SK-N-SH (cell line): ENCODE results near the gene ISLR2. TPM values are rescaled to one million over a fixed set of nuclear protein-coding genes. Genes with fewer than 3 reads are reported as not detected.

Experiments
- EZH2phosphoT487 ChIP-seq: fragments of 200-600 bp; sonication (generic); IDR thresholded peaks from 2 replicates; pipeline ENCODE4 v1.6.1; 2017; ENCODE audit warnings: low read depth, mixed run types, mild to moderate bottlenecking, antibody characterized with exemption, moderate library complexity, borderline replicate concordance
- FOXM1 ChIP-seq: IDR thresholded peaks from 2 replicates; pipeline ENCODE4 v1.4.0; 2012; ENCODE audit warnings: low read depth, mild to moderate bottlenecking
- GATA2 ChIP-seq: sonication (generic); formaldehyde crosslinking; IDR thresholded peaks from 2 replicates; pipeline ENCODE4 v1.5.0; 2020; ENCODE audit warnings: mild to moderate bottlenecking, missing genetic modification reagents
- NRF1 ChIP-seq: IDR thresholded peaks from 2 replicates; pipeline ENCODE4 v1.6.1; 2012; ENCODE audit warnings: low read depth, mild to moderate bottlenecking, low read length
- POLR2AphosphoS5 ChIP-seq: IDR thresholded peaks from 2 replicates; pipeline ENCODE4 v1.6.1; 2012; ENCODE audit warnings: low read depth, low read length
- SIN3A ChIP-seq: IDR thresholded peaks from 2 replicates; pipeline ENCODE4 v1.6.1; 2012; ENCODE audit warnings: low read depth, mild to moderate bottlenecking, low read length, moderate library complexity, borderline replicate concordance
- SMC3 ChIP-seq: IDR thresholded peaks from 2 replicates; pipeline ENCODE4 v1.6.1; 2012; ENCODE audit warnings: low read depth, low read length, improper control_type of control experiment
- polyA plus RNA-seq, 3 experiments: library from polyadenylated mRNA; depleted of rRNA; stranded (reverse); fragments of >200 nt; gene quantifications; 2 replicates each; pipeline ENCODE4 v1.2.3, GENCODE V29; 2012
- TF ChIP-seq, protein P1 (sequence below): IDR thresholded peaks from 2 replicates; pipeline ENCODE4; 2012
- TF ChIP-seq, protein P2 (sequence below): IDR thresholded peaks from 2 replicates; pipeline ENCODE4 v1.4.0; 2012; ENCODE audit warnings: low read depth, borderline replicate concordance
- TF ChIP-seq, protein P3 (sequence below): IDR thresholded peaks from 2 replicates; pipeline ENCODE4 v1.4.0; 2012; ENCODE audit warnings: low read depth, borderline replicate concordance
- TF ChIP-seq, protein P4 (sequence below): IDR thresholded peaks from 2 replicates; pipeline ENCODE4 v1.6.1; 2012; ENCODE audit warnings: mild to moderate bottlenecking, low read depth, low read length, moderate library complexity

ISLR2 gene
- polyA plus RNA-seq, 1 of the 3 experiments (the other 2 are of a cell fraction) = 0.56 TPM

DNA sequence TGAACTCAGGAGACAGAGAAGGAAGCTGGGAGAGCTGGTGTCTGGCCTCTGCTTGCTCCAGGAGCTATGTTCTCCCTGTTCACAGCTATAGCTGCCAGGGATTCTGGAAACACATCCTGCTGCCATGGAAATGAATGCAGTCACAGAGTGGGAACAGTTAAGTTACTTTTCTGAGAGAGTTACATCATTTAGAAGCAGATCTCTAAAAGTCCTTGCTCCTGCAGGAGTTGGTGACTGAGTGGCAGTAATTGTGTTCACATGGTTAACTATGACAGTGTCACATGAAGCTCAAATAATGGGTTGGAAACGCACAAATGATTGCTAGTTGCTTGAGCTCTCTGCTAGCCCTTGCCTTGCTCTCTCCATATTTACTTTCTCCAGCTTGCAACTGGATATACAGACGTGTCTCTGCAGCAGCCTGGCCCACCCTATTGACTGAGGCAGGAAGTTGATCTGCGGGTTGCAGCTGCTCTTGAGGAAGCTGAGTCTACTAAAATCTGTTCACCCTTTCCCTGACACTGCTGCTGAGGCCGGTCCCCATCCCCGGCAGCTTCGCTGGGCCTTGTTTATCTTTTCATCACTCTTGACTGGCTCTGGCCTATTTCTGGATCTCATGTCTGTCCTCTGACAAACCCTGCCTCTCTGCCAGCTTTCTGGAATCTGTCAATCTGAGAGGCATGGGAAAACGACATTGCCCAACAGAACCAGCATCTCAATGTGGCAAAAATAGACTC is 26.5 kb downstream of the ISLR2 start (continued):
- TF ChIP-seq, protein P1, sequence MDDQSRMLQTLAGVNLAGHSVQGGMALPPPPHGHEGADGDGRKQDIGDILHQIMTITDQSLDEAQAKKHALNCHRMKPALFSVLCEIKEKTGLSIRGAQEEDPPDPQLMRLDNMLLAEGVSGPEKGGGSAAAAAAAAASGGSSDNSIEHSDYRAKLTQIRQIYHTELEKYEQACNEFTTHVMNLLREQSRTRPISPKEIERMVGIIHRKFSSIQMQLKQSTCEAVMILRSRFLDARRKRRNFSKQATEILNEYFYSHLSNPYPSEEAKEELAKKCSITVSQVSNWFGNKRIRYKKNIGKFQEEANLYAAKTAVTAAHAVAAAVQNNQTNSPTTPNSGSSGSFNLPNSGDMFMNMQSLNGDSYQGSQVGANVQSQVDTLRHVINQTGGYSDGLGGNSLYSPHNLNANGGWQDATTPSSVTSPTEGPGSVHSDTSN = peak; percentile 90
- TF ChIP-seq FOXM1 = 0 out of 2 replicates have a peak, but pooled peaks have one; percentile 17
- TF ChIP-seq NRF1 = no peak
- TF ChIP-seq EZH2phosphoT487 = no peak
- peak; percentile 54; the same call in 1 of the 2 replicates for TF ChIP-seq POLR2AphosphoS5
- TF ChIP-seq, protein P2, sequence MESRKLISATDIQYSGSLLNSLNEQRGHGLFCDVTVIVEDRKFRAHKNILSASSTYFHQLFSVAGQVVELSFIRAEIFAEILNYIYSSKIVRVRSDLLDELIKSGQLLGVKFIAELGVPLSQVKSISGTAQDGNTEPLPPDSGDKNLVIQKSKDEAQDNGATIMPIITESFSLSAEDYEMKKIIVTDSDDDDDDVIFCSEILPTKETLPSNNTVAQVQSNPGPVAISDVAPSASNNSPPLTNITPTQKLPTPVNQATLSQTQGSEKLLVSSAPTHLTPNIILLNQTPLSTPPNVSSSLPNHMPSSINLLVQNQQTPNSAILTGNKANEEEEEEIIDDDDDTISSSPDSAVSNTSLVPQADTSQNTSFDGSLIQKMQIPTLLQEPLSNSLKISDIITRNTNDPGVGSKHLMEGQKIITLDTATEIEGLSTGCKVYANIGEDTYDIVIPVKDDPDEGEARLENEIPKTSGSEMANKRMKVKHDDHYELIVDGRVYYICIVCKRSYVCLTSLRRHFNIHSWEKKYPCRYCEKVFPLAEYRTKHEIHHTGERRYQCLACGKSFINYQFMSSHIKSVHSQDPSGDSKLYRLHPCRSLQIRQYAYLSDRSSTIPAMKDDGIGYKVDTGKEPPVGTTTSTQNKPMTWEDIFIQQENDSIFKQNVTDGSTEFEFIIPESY = no peak
- TF ChIP-seq SIN3A = peak; percentile 42; the same call in 1 of the 2 replicates
- TF ChIP-seq, protein P3, sequence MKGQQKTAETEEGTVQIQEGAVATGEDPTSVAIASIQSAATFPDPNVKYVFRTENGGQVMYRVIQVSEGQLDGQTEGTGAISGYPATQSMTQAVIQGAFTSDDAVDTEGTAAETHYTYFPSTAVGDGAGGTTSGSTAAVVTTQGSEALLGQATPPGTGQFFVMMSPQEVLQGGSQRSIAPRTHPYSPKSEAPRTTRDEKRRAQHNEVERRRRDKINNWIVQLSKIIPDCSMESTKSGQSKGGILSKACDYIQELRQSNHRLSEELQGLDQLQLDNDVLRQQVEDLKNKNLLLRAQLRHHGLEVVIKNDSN = 0 out of 2 replicates have a peak, but pooled peaks have one; percentile 12
- TF ChIP-seq, protein P4, sequence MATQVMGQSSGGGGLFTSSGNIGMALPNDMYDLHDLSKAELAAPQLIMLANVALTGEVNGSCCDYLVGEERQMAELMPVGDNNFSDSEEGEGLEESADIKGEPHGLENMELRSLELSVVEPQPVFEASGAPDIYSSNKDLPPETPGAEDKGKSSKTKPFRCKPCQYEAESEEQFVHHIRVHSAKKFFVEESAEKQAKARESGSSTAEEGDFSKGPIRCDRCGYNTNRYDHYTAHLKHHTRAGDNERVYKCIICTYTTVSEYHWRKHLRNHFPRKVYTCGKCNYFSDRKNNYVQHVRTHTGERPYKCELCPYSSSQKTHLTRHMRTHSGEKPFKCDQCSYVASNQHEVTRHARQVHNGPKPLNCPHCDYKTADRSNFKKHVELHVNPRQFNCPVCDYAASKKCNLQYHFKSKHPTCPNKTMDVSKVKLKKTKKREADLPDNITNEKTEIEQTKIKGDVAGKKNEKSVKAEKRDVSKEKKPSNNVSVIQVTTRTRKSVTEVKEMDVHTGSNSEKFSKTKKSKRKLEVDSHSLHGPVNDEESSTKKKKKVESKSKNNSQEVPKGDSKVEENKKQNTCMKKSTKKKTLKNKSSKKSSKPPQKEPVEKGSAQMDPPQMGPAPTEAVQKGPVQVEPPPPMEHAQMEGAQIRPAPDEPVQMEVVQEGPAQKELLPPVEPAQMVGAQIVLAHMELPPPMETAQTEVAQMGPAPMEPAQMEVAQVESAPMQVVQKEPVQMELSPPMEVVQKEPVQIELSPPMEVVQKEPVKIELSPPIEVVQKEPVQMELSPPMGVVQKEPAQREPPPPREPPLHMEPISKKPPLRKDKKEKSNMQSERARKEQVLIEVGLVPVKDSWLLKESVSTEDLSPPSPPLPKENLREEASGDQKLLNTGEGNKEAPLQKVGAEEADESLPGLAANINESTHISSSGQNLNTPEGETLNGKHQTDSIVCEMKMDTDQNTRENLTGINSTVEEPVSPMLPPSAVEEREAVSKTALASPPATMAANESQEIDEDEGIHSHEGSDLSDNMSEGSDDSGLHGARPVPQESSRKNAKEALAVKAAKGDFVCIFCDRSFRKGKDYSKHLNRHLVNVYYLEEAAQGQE = no peak
- no peak for TF ChIP-seq SMC3
- peak; percentile 97 for TF ChIP-seq GATA2 (CRISPR knock-in tag)
